H9 (cell line): Measurements from ENCODE around the gene OAS1. TPM values are rescaled to one million over a fixed set of nuclear protein-coding genes. Genes with fewer than 3 reads are reported as not detected.

ENCODE experiments used
- DNase-seq: peaks from one replicate; pipeline ENCODE4 v3.0.0-alpha.2; 2017
- H2AFZ ChIP-seq: one replicate; pipeline ENCODE4 v1.6.1; 2013; ENCODE audit warnings: mild to moderate bottlenecking, low read length, control low read depth, moderate library complexity
- H2AK5ac ChIP-seq: 2 replicates; pipeline ENCODE4 v1.6.1; 2013; ENCODE audit warnings: low read length, control low read depth, mixed read lengths; ENCODE audit not compliant: insufficient read length
- H2BK120ac ChIP-seq: one replicate; pipeline ENCODE4 v1.6.1; 2013; ENCODE audit warnings: low read depth, mild to moderate bottlenecking, low read length, control low read depth, inconsistent platforms; ENCODE audit not compliant: poor library complexity, severe bottlenecking
- H2BK12ac ChIP-seq: 2 replicates; pipeline ENCODE4 v1.6.1; 2013; ENCODE audit warnings: low read length, control low read depth, mixed read lengths, low read depth; ENCODE audit not compliant: insufficient read length
- H2BK15ac ChIP-seq: 2 replicates; pipeline ENCODE4 v1.6.1; 2013; ENCODE audit warnings: low read depth, low read length, control low read depth
- H2BK20ac ChIP-seq: one replicate; pipeline ENCODE4 v1.6.1; 2013; ENCODE audit warnings: low read depth, mild to moderate bottlenecking, low read length, control low read depth, inconsistent platforms; ENCODE audit not compliant: poor library complexity, severe bottlenecking
- H2BK5ac ChIP-seq: 2 replicates; pipeline ENCODE4 v1.6.1; 2013; ENCODE audit warnings: low read length, control low read depth, mixed read lengths; ENCODE audit not compliant: insufficient read length
- H3K14ac ChIP-seq: 2 replicates; pipeline ENCODE4 v1.6.1; 2013; ENCODE audit warnings: low read length, control low read depth; ENCODE audit not compliant: insufficient read depth
- H3K18ac ChIP-seq: 2 replicates; pipeline ENCODE4 v1.6.1; 2013; ENCODE audit warnings: low read depth, mild to moderate bottlenecking, mixed read lengths, low read length, control low read depth; ENCODE audit not compliant: insufficient read length
- H3K23ac ChIP-seq: 2 replicates; pipeline ENCODE4 v1.6.1; 2013; ENCODE audit warnings: low read length, control low read depth, mixed read lengths, low read depth; ENCODE audit not compliant: insufficient read length
- H3K23me2 ChIP-seq: 2 replicates; pipeline ENCODE4 v1.6.1; 2013; ENCODE audit warnings: low read depth, mild to moderate bottlenecking, mixed read lengths, low read length, control low read depth; ENCODE audit not compliant: insufficient read length, poor library complexity, severe bottlenecking
- H3K27ac ChIP-seq: 2 replicates; pipeline ENCODE4 v1.5.1; 2013; ENCODE audit warnings: low read length, control low read depth, mixed read lengths, low read depth; ENCODE audit not compliant: insufficient read length
- H3K27me3 ChIP-seq: 2 replicates; pipeline ENCODE4 v1.6.1; 2013; ENCODE audit warnings: low read length, control low read depth, inconsistent platforms; ENCODE audit not compliant: insufficient read depth
- H3K4ac ChIP-seq: 2 replicates; pipeline ENCODE4 v1.6.1; 2013; ENCODE audit warnings: low read depth, mild to moderate bottlenecking, control low read depth, inconsistent platforms, low read length, moderate library complexity
- H3K4me1 ChIP-seq: 2 replicates; pipeline ENCODE4 v1.6.1; 2013; ENCODE audit warnings: low read length, control low read depth, inconsistent platforms; ENCODE audit not compliant: insufficient read depth
- H3K4me2 ChIP-seq: 2 replicates; pipeline ENCODE4 v1.6.1; 2013; ENCODE audit warnings: low read length, control low read depth, mixed read lengths; ENCODE audit not compliant: insufficient read length, insufficient read depth
- H3K56ac ChIP-seq: 2 replicates; pipeline ENCODE4 v1.6.1; 2013; ENCODE audit warnings: low read depth, mild to moderate bottlenecking, mixed read lengths, low read length, control low read depth; ENCODE audit not compliant: insufficient read length
- H3K79me1 ChIP-seq: 2 replicates; pipeline ENCODE4 v1.6.1; 2013; ENCODE audit warnings: low read depth, mild to moderate bottlenecking, moderate library complexity, low read length, control low read depth, inconsistent platforms; ENCODE audit not compliant: insufficient read depth, poor library complexity, severe bottlenecking
- H3K79me2 ChIP-seq: 2 replicates; pipeline ENCODE4 v1.6.1; 2013; ENCODE audit warnings: low read length, control low read depth, inconsistent platforms; ENCODE audit not compliant: insufficient read depth
- H3K9ac ChIP-seq: 2 replicates; pipeline ENCODE4 v1.6.1; 2013; ENCODE audit warnings: low read length, control low read depth, mixed read lengths; ENCODE audit not compliant: insufficient read length; ENCODE audit errors: extremely low read depth
- H3K9me3 ChIP-seq: one replicate; pipeline ENCODE4 v1.6.1; 2013; ENCODE audit warnings: low read depth, low read length, inconsistent platforms; ENCODE audit not compliant: control insufficient read depth
- H3T11ph ChIP-seq: one replicate; pipeline ENCODE4 v1.6.1; 2013; ENCODE audit warnings: mild to moderate bottlenecking, low read length, control low read depth, inconsistent platforms
- H4K20me1 ChIP-seq: one replicate; pipeline ENCODE4 v1.6.1; 2013; ENCODE audit not compliant: control insufficient read depth, insufficient read length, insufficient read depth
- H4K5ac ChIP-seq: 2 replicates; pipeline ENCODE4 v1.6.1; 2013; ENCODE audit warnings: low read depth, mild to moderate bottlenecking, mixed read lengths, low read length, control low read depth; ENCODE audit not compliant: insufficient read length
- H4K8ac ChIP-seq: replicated peaks from 2 replicates; pipeline ENCODE4 v1.6.1; 2013; ENCODE audit warnings: low read length, control low read depth, mixed read lengths, low read depth; ENCODE audit not compliant: insufficient read length
- H4K91ac ChIP-seq: 2 replicates; pipeline ENCODE4 v1.6.1; 2013; ENCODE audit warnings: low read depth, mild to moderate bottlenecking, moderate library complexity, mixed read lengths, low read length, control low read depth; ENCODE audit not compliant: insufficient read length
- H3K27ac Mint-ChIP-seq, 3 experiments: 2 replicates in 2 of 3; 3 replicates in 1 of 3; pipeline ENCODE4 v1.8.0; 2020 to 2021; ENCODE audit warnings: mixed read lengths in 3 of 3, mild to moderate bottlenecking in 1 of 3, moderate library complexity in 1 of 3
- H3K27me3 Mint-ChIP-seq: 2 replicates; pipeline ENCODE4 v1.8.0; 2021; ENCODE audit warnings: low read depth, mild to moderate bottlenecking, moderate library complexity, mixed read lengths
- H3K36me3 Mint-ChIP-seq, 3 experiments: 2 replicates in 2 of 3; 3 replicates in 1 of 3; pipeline ENCODE4 v1.8.0; 2020 to 2021; ENCODE audit warnings: low read depth in 3 of 3, mixed read lengths in 3 of 3; ENCODE audit not compliant: insufficient read depth in 1 of 3
- H3K4me1 Mint-ChIP-seq, 2 experiments: 2 replicates each; pipeline ENCODE4 v1.8.0; 2020; ENCODE audit warnings: mixed read lengths in 2 of 2
- H3K4me3 Mint-ChIP-seq, 2 experiments: 2 replicates in 1 of 2; 3 replicates in 1 of 2; pipeline ENCODE4 v1.8.0; 2020 to 2021; ENCODE audit warnings: mild to moderate bottlenecking in 2 of 2, mixed read lengths in 2 of 2, moderate library complexity in 1 of 2
- H3K9me3 Mint-ChIP-seq, 2 experiments: 2 replicates in 1 of 2; 3 replicates in 1 of 2; pipeline ENCODE4 v1.8.0; 2020; ENCODE audit warnings: mild to moderate bottlenecking in 2 of 2, mixed read lengths in 2 of 2, moderate library complexity in 1 of 2
- WGBS: extraction: QIAGEN DNeasy Blood & Tissue Kit; methylation state at CpG from one replicate; pipeline ENCODE4 v1.1.7; 2013; ENCODE audit warnings: missing lambda C conversion rate, low lambda C conversion rate, mixed read lengths; ENCODE audit not compliant: insufficient read length; ENCODE audit errors: extremely low coverage; 5-methylcytosine and 5-hydroxymethylcytosine counted together
- total RNA-seq: library from RNA; stranded (reverse); gene quantifications from 2 replicates; pipeline ENCODE4 v1.2.1, GENCODE V29; 2021
- TF ChIP-seq, protein P1 (sequence below): fragments of 200-600 bp; sonication (generic); conservative IDR thresholded peaks from 3 replicates; pipeline ENCODE4 v1.8.0; 2021; ENCODE audit warnings: antibody characterized with exemption, mild to moderate bottlenecking

Gene OAS1
- total RNA-seq, 1 experiment from 2014 or later: not detected

DNA sequence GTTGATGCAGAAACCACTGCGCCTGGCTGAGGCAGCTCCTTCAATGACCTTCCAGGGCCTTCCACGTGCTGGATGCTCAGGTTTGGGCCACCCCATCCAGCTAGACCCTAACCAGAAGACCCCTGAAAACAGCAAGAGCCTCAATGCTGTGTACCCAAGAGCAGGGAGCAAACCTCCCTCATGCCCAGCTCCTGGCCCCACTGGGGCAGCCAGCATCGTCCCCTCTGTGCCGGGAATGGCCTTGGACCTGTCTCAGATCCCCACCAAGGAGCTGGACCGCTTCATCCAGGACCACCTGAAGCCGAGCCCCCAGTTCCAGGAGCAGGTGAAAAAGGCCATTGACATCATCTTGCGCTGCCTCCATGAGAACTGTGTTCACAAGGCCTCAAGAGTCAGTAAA lies 42.0 kb downstream of the OAS1 start:
- Histone ChIP-seq H2BK15ac (no peak overlapping the region), H3K56ac (no peak overlapping the region), H2AFZ (no peak overlapping the region), H3K9me3 (no peaks in the 10 kb centered on the region), H3K4me2 (no peak overlapping the region), H3K14ac (no peak overlapping the region), H3K27ac (no peak overlapping the region), H2BK20ac (no peak overlapping the region), H3K4me1 (no peaks in the 10 kb centered on the region), H2BK5ac (no peak overlapping the region), H2BK120ac (no peak overlapping the region), H3K4ac (no peak overlapping the region), H3K23ac (no peak overlapping the region), H3K79me1 (no peaks in the 10 kb centered on the region), H3K9ac (no peak overlapping the region), H4K91ac (no peak overlapping the region), H4K20me1 (no peaks in the 10 kb centered on the region), H4K8ac (no peak overlapping the region), H3T11ph (no peak overlapping the region), H3K23me2 (no peaks in the 10 kb centered on the region), H3K18ac (no peak overlapping the region), H3K27me3 (no peaks in the 10 kb centered on the region), H2BK12ac (no peak overlapping the region), H3K79me2 (no peaks in the 10 kb centered on the region), H4K5ac (no peak overlapping the region), H2AK5ac (no peak overlapping the region)
- Mint-ChIP-seq H3K36me3 (no peaks in the 10 kb centered on the region), H3K27ac (no peak overlapping the region), H3K9me3 (no peaks in the 10 kb centered on the region), H3K4me1 (peaks cover 4% of the 10 kb centered on the region in 2 experiments; a peak in 2 of 4 replicates), H3K27me3 (no peaks in the 10 kb centered on the region; the same call in none of the 2 replicates), H3K4me3 (no peak overlapping the region)
- WGBS: no CpG with 5 or more reads among the region's 7 CpGs
- TF ChIP-seq, protein P1, sequence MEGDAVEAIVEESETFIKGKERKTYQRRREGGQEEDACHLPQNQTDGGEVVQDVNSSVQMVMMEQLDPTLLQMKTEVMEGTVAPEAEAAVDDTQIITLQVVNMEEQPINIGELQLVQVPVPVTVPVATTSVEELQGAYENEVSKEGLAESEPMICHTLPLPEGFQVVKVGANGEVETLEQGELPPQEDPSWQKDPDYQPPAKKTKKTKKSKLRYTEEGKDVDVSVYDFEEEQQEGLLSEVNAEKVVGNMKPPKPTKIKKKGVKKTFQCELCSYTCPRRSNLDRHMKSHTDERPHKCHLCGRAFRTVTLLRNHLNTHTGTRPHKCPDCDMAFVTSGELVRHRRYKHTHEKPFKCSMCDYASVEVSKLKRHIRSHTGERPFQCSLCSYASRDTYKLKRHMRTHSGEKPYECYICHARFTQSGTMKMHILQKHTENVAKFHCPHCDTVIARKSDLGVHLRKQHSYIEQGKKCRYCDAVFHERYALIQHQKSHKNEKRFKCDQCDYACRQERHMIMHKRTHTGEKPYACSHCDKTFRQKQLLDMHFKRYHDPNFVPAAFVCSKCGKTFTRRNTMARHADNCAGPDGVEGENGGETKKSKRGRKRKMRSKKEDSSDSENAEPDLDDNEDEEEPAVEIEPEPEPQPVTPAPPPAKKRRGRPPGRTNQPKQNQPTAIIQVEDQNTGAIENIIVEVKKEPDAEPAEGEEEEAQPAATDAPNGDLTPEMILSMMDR: no peak
- peak; percentile 23 for DNase-seq
